Fibroblast of the aortic adventitia (primary cell): ENCODE measurements around the gene TPRN. TPM values are rescaled to one million over a fixed set of nuclear protein-coding genes. Genes with fewer than 3 reads are reported as not detected.

Experiments used
- DNase-seq: peaks from one replicate; pipeline ENCODE4 v3.0.0-alpha.2; 2010; ENCODE audit warnings: low read depth
- H3K4me3 ChIP-seq: 2 replicates; pipeline ENCODE4 v1.5.1; 2011; ENCODE audit warnings: low read depth, mild to moderate bottlenecking, control low read depth, low read length, moderate library complexity
- CTCF ChIP-seq: IDR thresholded peaks from 2 replicates; pipeline ENCODE4 v1.5.1; 2011; ENCODE audit warnings: mild to moderate bottlenecking, low read length, control low read depth, inconsistent platforms; ENCODE audit not compliant: insufficient read depth
- total RNA-seq: library from RNA; depleted of rRNA; stranded (reverse); fragments of >200 nt; gene quantifications from 2 replicates; pipeline ENCODE4 v1.2.3, GENCODE V29; 2012; ENCODE audit warnings: low replicate concordance

The TPRN gene
- total RNA-seq, result 8.0 and 10.5 TPM in 2 replicates

- DNase-seq, result peak; percentile 99
- TF ChIP-seq CTCF, result no peak
- peak within 1 kb of the TSS; percentile 78 for H3K4me3 ChIP-seq
Measured at GRCh38 chr9:137200311-137201204, at the start of gene TPRN. Gene TPRN, minus strand, starts transcription at chr9:137200741. Its CDS starts 30 bp downstream, at chr9:137200711.

DNA sequence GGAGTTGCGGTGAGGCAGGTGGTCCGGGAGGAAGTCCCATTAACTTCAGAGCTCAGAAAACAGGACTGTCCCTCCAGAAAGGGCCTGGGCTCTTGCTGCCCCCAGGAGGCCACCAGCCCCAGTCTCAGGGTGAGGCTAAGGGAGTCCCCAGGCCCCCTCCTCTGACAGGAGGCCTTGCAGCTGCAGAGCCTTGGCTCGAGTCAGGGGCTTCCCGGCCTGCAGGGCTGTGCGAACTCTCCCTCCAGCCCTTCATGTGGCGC lies 47.3 kb upstream of the TPRN start:
- no peak overlapping the region for H3K4me3 ChIP-seq
- TF ChIP-seq CTCF, result no peak
- no peak for DNase-seq

GRCh38 chr9:137247135-137247915 lies 46.8 kb upstream of the TPRN start:
- H3K4me3 ChIP-seq, result no peak overlapping the region
- no peak for DNase-seq

DNA sequence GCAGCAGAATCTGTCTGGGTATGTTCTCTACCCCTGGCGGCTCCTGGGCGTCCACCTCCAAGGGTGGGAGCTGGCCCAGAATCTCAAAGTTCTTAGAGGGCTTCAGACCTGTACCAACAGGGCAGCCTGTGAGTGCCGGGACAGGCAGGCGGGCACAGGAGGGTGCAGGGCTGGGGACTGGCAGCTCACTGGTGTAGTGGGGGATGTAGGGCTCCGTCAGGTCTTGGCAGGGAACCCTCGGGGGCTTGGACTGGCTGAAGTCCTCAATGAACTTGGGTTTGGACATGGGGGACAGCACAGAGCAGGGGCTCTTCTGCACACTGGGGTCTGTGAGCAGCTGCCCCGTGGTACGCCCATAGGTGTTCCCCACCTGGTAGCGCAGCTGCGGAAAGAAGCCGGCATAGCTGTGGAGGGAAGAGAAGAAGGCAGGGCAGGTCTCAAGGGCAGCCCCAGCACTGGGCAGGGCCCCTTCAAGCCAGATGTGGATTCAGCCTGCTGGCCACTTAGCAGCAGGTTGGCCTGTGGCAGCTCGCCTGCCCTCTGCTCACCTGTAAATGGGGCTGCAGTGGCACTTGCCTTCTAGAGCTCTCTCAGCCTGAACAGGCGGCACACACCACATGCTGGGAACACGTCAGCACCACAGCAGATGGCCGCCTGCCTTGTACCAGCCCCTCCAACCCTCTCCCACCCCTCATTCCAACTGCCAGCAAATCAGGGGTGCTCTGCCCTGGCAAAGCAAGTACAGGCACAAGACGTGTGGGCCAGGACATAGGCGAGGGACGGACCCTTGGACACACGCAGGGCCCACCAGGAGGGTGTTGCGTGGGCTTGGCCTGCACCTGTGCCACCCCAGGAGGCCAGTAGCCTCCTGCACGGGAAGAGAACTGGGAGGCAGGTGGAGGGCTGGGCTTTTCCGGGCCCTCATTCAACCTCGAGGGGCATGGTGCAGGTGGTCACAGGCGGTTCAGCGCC lies 45.2 kb upstream of the TPRN start:
- DNase-seq, result no peak
- no peak for TF ChIP-seq CTCF
- no peak overlapping the region for H3K4me3 ChIP-seq

More at GRCh38 chr9:137247135-137247915, 46.8 kb upstream of the TPRN start:
- TF ChIP-seq CTCF, result no peak

DNA sequence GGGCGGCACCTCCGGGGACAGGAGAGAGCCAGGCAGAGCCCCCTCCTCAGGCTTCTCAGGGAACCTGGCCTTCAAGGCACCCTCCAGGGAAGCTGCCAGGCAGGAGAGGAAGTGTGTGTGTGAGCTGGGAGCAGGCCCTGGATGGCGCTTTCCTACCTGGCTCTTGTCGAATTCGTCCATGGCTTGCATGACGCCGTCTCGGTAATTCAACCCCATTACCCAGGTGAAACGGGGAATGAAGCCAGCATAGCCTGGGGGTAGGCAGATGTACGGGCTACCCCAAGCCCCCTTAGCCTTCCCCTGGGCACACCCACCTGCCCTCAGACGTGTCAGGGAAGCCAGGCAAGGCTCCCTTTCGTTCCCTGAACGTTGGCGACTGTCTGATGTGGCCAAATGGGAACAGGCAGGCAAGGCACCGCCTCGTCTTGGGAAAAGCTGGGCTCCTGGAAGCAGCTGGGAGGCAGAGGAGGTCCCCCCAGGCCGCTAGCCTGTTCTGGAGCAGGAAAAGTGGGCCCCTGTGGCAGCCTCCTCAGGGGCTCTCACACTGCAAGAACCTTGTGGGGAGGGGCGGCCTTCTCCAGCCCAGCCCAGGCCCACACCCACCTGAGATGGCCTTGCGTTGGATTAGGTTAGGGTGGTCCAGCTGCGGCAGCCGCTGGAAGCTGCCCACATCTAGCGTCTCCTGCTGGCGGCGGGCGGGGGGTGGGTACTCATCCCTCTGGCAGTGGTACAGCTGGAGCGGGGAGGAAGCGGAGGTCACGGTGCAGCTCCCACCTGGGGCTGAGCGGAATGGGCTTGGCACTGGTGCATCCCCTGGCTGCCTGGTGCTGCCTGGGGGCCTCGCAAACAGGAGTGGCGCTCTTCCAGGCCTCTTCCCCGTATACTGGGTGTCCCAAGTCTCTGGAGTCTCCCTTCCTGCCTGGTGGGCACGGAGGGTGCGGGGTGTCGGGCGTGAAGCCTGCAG lies 44.2 kb upstream of the TPRN start:
- no peak overlapping the region for H3K4me3 ChIP-seq
- TF ChIP-seq CTCF, result no peak
- no peak for DNase-seq
